Measurements from ENCODE around the gene HERPUD1. TPM values are rescaled to one million over a fixed set of nuclear protein-coding genes. Genes with fewer than 3 reads are reported as not detected.

HERPUD1 gene
- total and polyA plus RNA-seq, 9 of the 15 experiments (the other 6 are each of a cell fraction or from before 2014, with no cell fraction given) = 14.2 to 60.7 (median 37.4) TPM

GRCh38 chr16:56931271-56931891 is 561 bp upstream of the HERPUD1 start (continued):
- TF ChIP-seq ZBED1 (IDR thresholded peaks at IDR 0.05) (no peak; the same call in 1 of the 2 replicates), MGA (IDR thresholded peaks at IDR 0.05) (peak; percentile 88), ZNF165 (CRISPR knock-in tag; IDR thresholded peaks at IDR 0.05; ENCODE audit: borderline replicate concordance) (peak; percentile 87), CBFA2T2 (conservative IDR thresholded peaks at IDR 0.05) (no peak), ARID2 (IDR thresholded peaks at IDR 0.05) (no peak), DMBX1 (CRISPR knock-in tag; IDR thresholded peaks at IDR 0.05; ENCODE audit: borderline replicate concordance) (peak; percentile 52; the same call in 1 of the 2 replicates), ZNF586 (CRISPR knock-in tag; conservative IDR thresholded peaks at IDR 0.05) (no peak), NFXL1 (CRISPR knock-in tag; IDR thresholded peaks at IDR 0.05) (peak; percentile 72; the same call in 1 of the 2 replicates), ZNF589 (CRISPR knock-in tag; IDR thresholded peaks at IDR 0.05; ENCODE audit: low read depth) (0 out of 2 replicates have a peak, but pooled peaks have one; percentile 44), ZNF140 (CRISPR knock-in tag; IDR thresholded peaks at IDR 0.05) (peak; percentile 51; the same call in 1 of the 2 replicates), TBL1XR1 (IDR thresholded peaks at IDR 0.05; ENCODE audit: low read length in 2 of 2) (no peak), NFIX (CRISPR knock-in tag; IDR thresholded peaks at IDR 0.05; ENCODE audit: low read depth) (no peak), ZNF398 (CRISPR knock-in tag; IDR thresholded peaks at IDR 0.05) (no peak), NCOA6 (IDR thresholded peaks at IDR 0.05) (no peak), SPI1 (IDR thresholded peaks at IDR 0.05; ENCODE audit: borderline replicate concordance, low read depth, low read length) (peak; percentile 98), ZNF134 (CRISPR knock-in tag; conservative IDR thresholded peaks at IDR 0.05) (0 out of 2 replicates have a peak, but pooled peaks have one; percentile 25), RBM39 (optimal IDR thresholded peaks at IDR 0.05; ENCODE audit: low read depth, low read length) (no peak)
